K562 (cell line): ENCODE measurements around the gene LYSMD4. TPM values are rescaled to one million over a fixed set of nuclear protein-coding genes. Genes with fewer than 3 reads are reported as not detected.
A peak's percentile ranks its signal among the peaks of the same experiment; 100 is the strongest.

Source experiments
- ATAC-seq: fragments of 200-7000 bp; cut with Tn5 transposase; 3 replicates; pipeline ENCODE4 v1.9.1; 2020; ENCODE audit warnings: moderate library complexity
- BruUV-seq: library from RNA; stranded (reverse); fragments of 400-500 nt; replicated peaks from 2 replicates; lab custom pipeline; 2021; lab: Mats Ljungman, UMichigan
- CTCF ChIA-PET: fragments of 300-600 bp; formaldehyde crosslinking; extraction: SDS; loops from one replicate; lab custom pipeline; 2021; ENCODE audit warnings: low intra/inter-chr PET ratio; lab: Yijun Ruan, JAX
- POLR2A ChIA-PET: fragments of 300-600, 350-650 bp; sonication (Branson Sonifier 250); formaldehyde crosslinking; extraction: SDS; loops from one replicate; lab custom pipeline; 2021; ENCODE audit warnings: antibody characterized with exemption, inconsistent platforms; lab: Yijun Ruan, JAX
- DNase-seq, 4 experiments: peaks; one replicate each; pipeline versions ENCODE4 v3.0.0 to v3.0.0-alpha.2; 2011 to 2018; ENCODE audit warnings: low spot score in 3 of 4, mixed read lengths in 3 of 4; ENCODE audit errors: extremely low read depth in 1 of 4
- FAIRE-seq: peaks from 2 replicates; lab custom pipeline; 2011; peaks lifted over from hg19 to GRCh38; lab: Jason Lieb, UNC
- H2AFZ ChIP-seq: 2 replicates; pipeline ENCODE4 v1.6.0; 2011; ENCODE audit warnings: low read depth, low read length, control low read depth, inconsistent platforms
- H3K27ac ChIP-seq: fragments of 200-600 bp; 3 replicates; pipeline ENCODE4 v1.8.0; 2011; ENCODE audit warnings: low read depth, mild to moderate bottlenecking, control low read depth, inconsistent platforms, low read length, moderate library complexity, mixed read lengths; ENCODE audit errors: extremely low read depth
- H3K27me3 ChIP-seq, 2 experiments: fragments of 300-600 bp in 1 of 2; 2 replicates in 1 of 2; 3 replicates in 1 of 2; pipeline versions ENCODE4 v1.6.0 to v1.8.0; 2011; ENCODE audit warnings: inconsistent platforms in 2 of 2, low read length in 2 of 2, mild to moderate bottlenecking in 1 of 2, mixed read lengths in 1 of 2, moderate library complexity in 1 of 2; ENCODE audit not compliant: control insufficient read depth in 2 of 2, insufficient read depth in 2 of 2
- H3K36me3 ChIP-seq: fragments of 300-600 bp; 3 replicates; pipeline ENCODE4 v1.8.0; 2011; ENCODE audit warnings: mild to moderate bottlenecking, low read length, inconsistent platforms; ENCODE audit not compliant: control insufficient read depth, insufficient read depth
- H3K4me1 ChIP-seq, 2 experiments: fragments of 200-600 bp in 1 of 2; replicated peaks in 1 of 2; 2 replicates in 1 of 2; 3 replicates in 1 of 2; pipeline versions ENCODE4 v1.5.1 to v1.8.0; 2011; ENCODE audit warnings: inconsistent platforms in 2 of 2, low read length in 2 of 2, mild to moderate bottlenecking in 1 of 2, mixed read lengths in 1 of 2, moderate library complexity in 1 of 2; ENCODE audit not compliant: control insufficient read depth in 2 of 2, insufficient read depth in 2 of 2
- H3K4me2 ChIP-seq: 2 replicates; pipeline ENCODE4 v1.6.1; 2011; ENCODE audit warnings: low read length, control low read depth, inconsistent platforms, mixed read lengths; ENCODE audit not compliant: insufficient read depth
- H3K4me3 ChIP-seq: fragments of 200-600 bp; sonication (generic), shearing (Covaris generic); 2 replicates; pipeline ENCODE4 v1.5.1; 2016; ENCODE audit warnings: control low read depth, inconsistent platforms
- H3K79me2 ChIP-seq: fragments of 200-600 bp; 3 replicates; pipeline ENCODE4 v1.8.0; 2011; ENCODE audit warnings: low read length, inconsistent platforms; ENCODE audit not compliant: control insufficient read depth, insufficient read depth
- H3K9ac ChIP-seq, 2 experiments: 2 replicates each; pipeline versions ENCODE4 v1.6.0 to v1.6.1; 2011; ENCODE audit warnings: low read depth in 2 of 2, low read length in 2 of 2, control low read depth in 1 of 2, inconsistent platforms in 1 of 2, mild to moderate bottlenecking in 1 of 2, mixed read lengths in 1 of 2; ENCODE audit not compliant: insufficient read depth in 1 of 2
- H3K9me1 ChIP-seq: one replicate; pipeline ENCODE4 v1.6.0; 2011; ENCODE audit warnings: inconsistent platforms, mild to moderate bottlenecking, low read length, moderate library complexity; ENCODE audit not compliant: control insufficient read depth, insufficient read depth
- H3K9me3 ChIP-seq: replicated peaks from 2 replicates; pipeline ENCODE4 v1.5.1; 2011; ENCODE audit warnings: low read depth, low read length, inconsistent platforms; ENCODE audit not compliant: control insufficient read depth, insufficient read depth
- H4K20me1 ChIP-seq: replicated peaks from 2 replicates; pipeline ENCODE4 v1.6.1; 2011; ENCODE audit warnings: low read length, inconsistent platforms, mixed read lengths; ENCODE audit not compliant: control insufficient read depth, insufficient read depth
- EGR1 ChIP-seq: fragments of 450-650 bp; conservative IDR thresholded peaks from 2 replicates; pipeline ENCODE4 v1.6.1; 2017; ENCODE audit warnings: mild to moderate bottlenecking
- EP300 ChIP-seq: IDR thresholded peaks from 2 replicates; pipeline ENCODE4 v1.6.1; 2012; ENCODE audit warnings: low read length, improper control_type of control experiment
- EWSR1 ChIP-seq: fragments of 450-650 bp; IDR thresholded peaks from 2 replicates; pipeline ENCODE4 v1.6.1; 2018; ENCODE audit warnings: borderline replicate concordance, mild to moderate bottlenecking, low read depth, moderate library complexity; ENCODE audit not compliant: partially characterized antibody
- FOSL1 ChIP-seq: fragments of 200-800 bp; sonication (Bioruptor generic); conservative IDR thresholded peaks from 2 replicates; pipeline ENCODE4 v1.6.1; 2016; ENCODE audit warnings: missing genetic modification characterization, missing compliant biosample characterization
- GATAD2A ChIP-seq: fragments of 450-650 bp; IDR thresholded peaks from 2 replicates; pipeline ENCODE4 v1.6.1; 2017
- HMBOX1 ChIP-seq: sonication (generic); IDR thresholded peaks from 2 replicates; pipeline ENCODE4 v1.6.1; 2016
- JUND ChIP-seq, 2 experiments: IDR thresholded peaks; 2 replicates in 1 of 2; 3 replicates in 1 of 2; pipeline ENCODE4 v1.6.1; 2011; ENCODE audit warnings: borderline replicate concordance in 2 of 2, low read depth in 2 of 2, low read length in 2 of 2, improper control_type of control experiment in 1 of 2, missing biosample characterization in 1 of 2, missing genetic modification characterization in 1 of 2, missing genetic modification reagents in 1 of 2
- KAT8 ChIP-seq: fragments of 450-650 bp; IDR thresholded peaks from 2 replicates; pipeline ENCODE4 v1.6.1; 2016; ENCODE audit warnings: low read depth, mild to moderate bottlenecking
- NFE2 ChIP-seq: IDR thresholded peaks from 2 replicates; pipeline ENCODE4 v1.6.1; 2014; ENCODE audit warnings: antibody characterized with exemption, low read depth
- NRF1 ChIP-seq, 2 experiments: fragments of 450-650 bp; IDR thresholded peaks in 1 of 2; conservative IDR thresholded peaks in 1 of 2; 2 replicates each; pipeline ENCODE4 v1.6.1; 2014; ENCODE audit warnings: mild to moderate bottlenecking in 2 of 2
- NUFIP1 ChIP-seq: fragments of 450-650 bp; IDR thresholded peaks from 2 replicates; pipeline ENCODE4 v1.6.1; 2018; ENCODE audit not compliant: partially characterized antibody
- PHF8 ChIP-seq: fragments of 200-600 bp; sonication (generic); IDR thresholded peaks from 2 replicates; pipeline ENCODE4 v1.6.1; 2012; ENCODE audit warnings: mixed run types, mild to moderate bottlenecking, inconsistent platforms, low read length, moderate library complexity, borderline replicate concordance
- POLR2AphosphoS2 ChIP-seq: IDR thresholded peaks from 2 replicates; pipeline ENCODE4 v1.6.1; 2012; ENCODE audit warnings: low read length, improper control_type of control experiment
- RAD21 ChIP-seq, 2 experiments: fragments of 250-450 bp in 1 of 2; fragments of 450-650 bp in 1 of 2; sonication (Bioruptor Pico) in 1 of 2; formaldehyde crosslinking in 1 of 2; IDR thresholded peaks in 1 of 2; conservative IDR thresholded peaks in 1 of 2; 2 replicates each; pipeline versions ENCODE4 v1.4.0 to v1.8.0; 2020 to 2022; ENCODE audit warnings: mild to moderate bottlenecking in 2 of 2, moderate library complexity in 1 of 2
- SMARCA4 ChIP-seq: fragments of 450-650 bp; IDR thresholded peaks from 2 replicates; pipeline ENCODE4 v1.6.1; 2016
- ZNF175 ChIP-seq: fragments of 200-800 bp; sonication (Bioruptor generic); IDR thresholded peaks from 2 replicates; pipeline ENCODE4 v1.6.1; 2016; ENCODE audit warnings: low read depth, mild to moderate bottlenecking, missing genetic modification characterization, missing compliant biosample characterization
- ZNF696 ChIP-seq: fragments of 250-450 bp; sonication (Bioruptor Pico); conservative IDR thresholded peaks from 2 replicates; pipeline ENCODE4 v1.4.0; 2020; ENCODE audit warnings: mild to moderate bottlenecking, moderate library complexity
- WGBS: fragments of 100-300 bp; shearing (Covaris generic); methylation state at CpG from one replicate; pipeline ENCODE4 v1.1.6; 2016; ENCODE audit warnings: low coverage, mixed read lengths; ENCODE audit not compliant: insufficient coverage; ENCODE audit errors: missing lambda C conversion rate; 5-methylcytosine and 5-hydroxymethylcytosine counted together
- in situ Hi-C: fragments of 300-500 bp; cut with MboI; formaldehyde crosslinking; loops from 4 replicates; pipeline ENCODE4 v1.15.0; 2018; ENCODE audit warnings: inconsistent platforms, mixed read lengths
- intact Hi-C: fragments of 100-400 bp; cut with micrococcal nuclease; formaldehyde crosslinking; loops from 2 replicates; pipeline ENCODE4 v1.14.2; 2022
- polyA plus RNA-seq, 8 experiments: library from polyadenylated mRNA; depleted of rRNA in 4 of 8; stranded (reverse) in 5 of 8; unstranded in 3 of 8; fragments of >200 nt; fragmentation: Nextera tagmentation in 2 of 8; fragmentation: Illumina TruSeq in 1 of 8; extraction: Ambion mirVana in 2 of 8; extraction: Trizol in 1 of 8; gene quantifications; 2 replicates each; pipeline versions ENCODE4 v1.2.1 to v1.2.3, GENCODE V29; 2011 to 2014; ENCODE audit warnings: inconsistent platforms in 1 of 8, missing spikeins in 1 of 8
- total RNA-seq, 7 experiments: library from RNA; depleted of rRNA in 6 of 7; stranded (reverse); fragments of >200 nt in 6 of 7; fragmentation: Illumina TruSeq in 2 of 7; extraction: Trizol in 2 of 7; gene quantifications; 2 replicates each; pipeline versions ENCODE4 v1.2.1 to v1.2.3, GENCODE V29; 2011 to 2021; ENCODE audit warnings: low replicate concordance in 1 of 7
- TF ChIP-seq, protein P1 (sequence below): fragments of 250-450 bp; sonication (Bioruptor Pico); IDR thresholded peaks from 2 replicates; pipeline ENCODE4 v1.8.0; 2022; ENCODE audit warnings: inconsistent platforms

The LYSMD4 gene
- total and polyA plus RNA-seq, 9 of the 15 experiments (the other 6 are each of a cell fraction or from before 2014, with no cell fraction given): 0.46 to 3.1 (median 2.0) TPM

GRCh38 chr15:99709243-99709986, 23.8 kb downstream of the LYSMD4 start (continued):
- TF ChIP-seq, protein P1, sequence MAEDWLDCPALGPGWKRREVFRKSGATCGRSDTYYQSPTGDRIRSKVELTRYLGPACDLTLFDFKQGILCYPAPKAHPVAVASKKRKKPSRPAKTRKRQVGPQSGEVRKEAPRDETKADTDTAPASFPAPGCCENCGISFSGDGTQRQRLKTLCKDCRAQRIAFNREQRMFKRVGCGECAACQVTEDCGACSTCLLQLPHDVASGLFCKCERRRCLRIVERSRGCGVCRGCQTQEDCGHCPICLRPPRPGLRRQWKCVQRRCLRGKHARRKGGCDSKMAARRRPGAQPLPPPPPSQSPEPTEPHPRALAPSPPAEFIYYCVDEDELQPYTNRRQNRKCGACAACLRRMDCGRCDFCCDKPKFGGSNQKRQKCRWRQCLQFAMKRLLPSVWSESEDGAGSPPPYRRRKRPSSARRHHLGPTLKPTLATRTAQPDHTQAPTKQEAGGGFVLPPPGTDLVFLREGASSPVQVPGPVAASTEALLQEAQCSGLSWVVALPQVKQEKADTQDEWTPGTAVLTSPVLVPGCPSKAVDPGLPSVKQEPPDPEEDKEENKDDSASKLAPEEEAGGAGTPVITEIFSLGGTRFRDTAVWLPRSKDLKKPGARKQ (CRISPR knock-in tag): no peak
- TF ChIP-seq ZNF696 (CRISPR knock-in tag): no peak

DNA sequence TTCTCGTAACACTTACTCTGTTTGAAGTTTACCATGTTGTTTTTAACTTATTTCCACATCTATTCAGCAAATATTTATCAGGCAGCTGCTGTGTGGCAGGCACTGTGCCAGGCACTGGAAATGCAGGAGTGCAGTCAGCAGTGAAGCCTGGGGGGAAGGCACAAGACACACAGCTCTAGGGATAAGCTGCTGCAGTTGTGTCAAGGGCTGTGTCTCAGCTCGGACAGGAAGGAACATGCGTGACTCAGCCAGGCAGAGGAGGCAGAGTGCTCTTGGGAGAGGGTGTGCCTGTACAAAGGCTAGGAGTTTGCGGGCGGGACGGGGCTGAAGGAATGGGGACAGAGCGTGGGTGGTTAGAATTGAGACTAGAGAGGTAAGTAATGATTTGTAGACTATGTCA, 24.7 kb downstream of the LYSMD4 start:
- DNase-seq (peak in 2 of 4 experiments; percentile 44 to 58), ATAC-seq (peak; percentile 76), FAIRE-seq (peak; percentile 42)
- Histone ChIP-seq H3K36me3 (0 out of 3 replicates have a peak, but pooled peaks cover 3% of the 10 kb centered on the region), H4K20me1 (no peaks in the 10 kb centered on the region), H3K4me2 (no peak overlapping the region), H2AFZ (no peak overlapping the region), H3K9me3 (no peaks in the 10 kb centered on the region), H3K4me3 (no peak overlapping the region), H3K9me1 (no peaks in the 10 kb centered on the region), H3K9ac (peak overlapping the region in 1 of 2 experiments; percentile 64; a peak in 1 of 4 replicates), H3K79me2 (no peaks in the 10 kb centered on the region), H3K27me3 (no peaks in the 10 kb centered on the region), H3K4me1 (peaks cover 0 to 6% of the 10 kb centered on the region in 2 experiments; a peak in 3 of 5 replicates), H3K27ac (no peak overlapping the region)
- CTCF ChIA-PET: no interaction called here
- 21% methylated on average over 7 of the region's 7 CpGs for WGBS
- in situ Hi-C loops (no loop called here), intact Hi-C loops (loop anchor here (10.0 kb wide), 2 partner anchors 204 to 304 kb away; no protein-coding TSS in a partner anchor)
- no TSS peak for BruUV-seq
- POLR2A ChIA-PET: interaction anchor here (1.6 kb wide), 1 partner anchor 9 kb away, joined by 3 read pairs; no protein-coding TSS in a partner anchor
- TF ChIP-seq FOSL1 (peak; percentile 69), EP300 (no peak), GATAD2A (no peak), SMARCA4 (0 out of 2 replicates have a peak, but pooled peaks have one; percentile 27), POLR2AphosphoS2 (no peak), EGR1 (peak; percentile 76), HMBOX1 (peak; percentile 57; the same call in 1 of the 2 replicates), NRF1 (conservative IDR thresholded peaks at IDR 0.05 in 1 of 2, IDR thresholded peaks at IDR 0.05 in 1 of 2) (peak in 1 of 2 experiments; percentile 15; a peak in 1 of 4 replicates), ZNF175 (CRISPR knock-in tag) (0 out of 2 replicates have a peak, but pooled peaks have one; percentile 59), NUFIP1 (no peak), NFE2 (peak; percentile 67), RAD21 (CRISPR knock-in tag; conservative IDR thresholded peaks at IDR 0.05 in 1 of 2, IDR thresholded peaks at IDR 0.05 in 1 of 2) (peak in 1 of 2 experiments; percentile 19; a peak in 1 of 4 replicates), EWSR1 (no peak), PHF8 (no peak), KAT8 (no peak), JUND (IDR thresholded peaks at IDR 0.05; ENCODE audit: borderline replicate concordance, low read depth, low read length) (peak; percentile 74), JUND (tag; IDR thresholded peaks at IDR 0.05; ENCODE audit: borderline replicate concordance, low read depth, low read length) (no peak; the same call in 2 of the 3 replicates)
